Germinal center (tissue), 1 donor: Measurements from ENCODE around the gene ADGRG2.

Experiments
- DNase-seq: peaks from one replicate; pipeline ENCODE4 v3.0.0; 2012; ENCODE audit warnings: mixed read lengths, low spot score

The ADGRG2 gene, protein sequence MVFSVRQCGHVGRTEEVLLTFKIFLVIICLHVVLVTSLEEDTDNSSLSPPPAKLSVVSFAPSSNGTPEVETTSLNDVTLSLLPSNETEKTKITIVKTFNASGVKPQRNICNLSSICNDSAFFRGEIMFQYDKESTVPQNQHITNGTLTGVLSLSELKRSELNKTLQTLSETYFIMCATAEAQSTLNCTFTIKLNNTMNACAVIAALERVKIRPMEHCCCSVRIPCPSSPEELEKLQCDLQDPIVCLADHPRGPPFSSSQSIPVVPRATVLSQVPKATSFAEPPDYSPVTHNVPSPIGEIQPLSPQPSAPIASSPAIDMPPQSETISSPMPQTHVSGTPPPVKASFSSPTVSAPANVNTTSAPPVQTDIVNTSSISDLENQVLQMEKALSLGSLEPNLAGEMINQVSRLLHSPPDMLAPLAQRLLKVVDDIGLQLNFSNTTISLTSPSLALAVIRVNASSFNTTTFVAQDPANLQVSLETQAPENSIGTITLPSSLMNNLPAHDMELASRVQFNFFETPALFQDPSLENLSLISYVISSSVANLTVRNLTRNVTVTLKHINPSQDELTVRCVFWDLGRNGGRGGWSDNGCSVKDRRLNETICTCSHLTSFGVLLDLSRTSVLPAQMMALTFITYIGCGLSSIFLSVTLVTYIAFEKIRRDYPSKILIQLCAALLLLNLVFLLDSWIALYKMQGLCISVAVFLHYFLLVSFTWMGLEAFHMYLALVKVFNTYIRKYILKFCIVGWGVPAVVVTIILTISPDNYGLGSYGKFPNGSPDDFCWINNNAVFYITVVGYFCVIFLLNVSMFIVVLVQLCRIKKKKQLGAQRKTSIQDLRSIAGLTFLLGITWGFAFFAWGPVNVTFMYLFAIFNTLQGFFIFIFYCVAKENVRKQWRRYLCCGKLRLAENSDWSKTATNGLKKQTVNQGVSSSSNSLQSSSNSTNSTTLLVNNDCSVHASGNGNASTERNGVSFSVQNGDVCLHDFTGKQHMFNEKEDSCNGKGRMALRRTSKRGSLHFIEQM

DNA sequence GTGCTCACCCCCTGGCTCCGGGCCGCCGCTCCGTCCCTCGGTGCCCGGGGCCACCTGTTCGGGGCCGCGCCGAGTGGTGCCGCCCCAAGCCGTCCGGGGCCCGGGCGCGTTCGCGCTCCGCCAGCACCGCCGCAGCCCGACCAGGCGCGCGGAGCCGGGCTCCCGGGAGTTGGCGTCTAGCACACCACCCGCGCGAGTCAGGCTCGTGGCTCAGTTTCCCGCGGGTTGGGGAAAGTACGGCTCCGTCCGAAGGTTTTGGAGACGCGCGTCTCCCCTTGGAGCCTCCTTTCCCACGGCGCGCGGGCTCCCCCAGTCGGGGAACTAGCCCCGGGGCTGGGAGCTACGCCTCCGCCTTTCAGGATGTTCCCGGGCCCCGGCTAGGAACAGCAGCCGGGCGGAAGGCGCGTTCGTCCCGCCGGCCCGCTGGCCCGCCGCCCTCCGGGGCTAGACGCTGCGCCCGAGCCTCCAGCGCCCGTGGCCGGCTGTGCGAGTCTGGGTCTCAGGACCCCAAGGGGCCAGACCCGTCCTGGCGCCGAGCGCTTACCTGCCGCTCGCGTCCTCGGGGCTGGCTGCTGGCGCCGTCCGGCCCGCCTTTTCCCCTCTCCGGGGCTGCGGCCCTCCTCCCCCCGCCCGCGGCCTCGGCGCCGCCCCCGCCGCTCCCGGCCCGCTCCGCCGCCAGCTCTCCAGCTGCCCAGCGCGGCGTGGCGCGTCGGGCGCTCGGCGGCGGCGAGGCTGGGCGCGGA, at the start of gene ADGRG2:
ADGRG2 (minus strand) TSS at position 571 of the 743 bp plus-strand sequence. CDS start 53,634 bp downstream, outside the sequence.
- DNase-seq, result no peak

DNA sequence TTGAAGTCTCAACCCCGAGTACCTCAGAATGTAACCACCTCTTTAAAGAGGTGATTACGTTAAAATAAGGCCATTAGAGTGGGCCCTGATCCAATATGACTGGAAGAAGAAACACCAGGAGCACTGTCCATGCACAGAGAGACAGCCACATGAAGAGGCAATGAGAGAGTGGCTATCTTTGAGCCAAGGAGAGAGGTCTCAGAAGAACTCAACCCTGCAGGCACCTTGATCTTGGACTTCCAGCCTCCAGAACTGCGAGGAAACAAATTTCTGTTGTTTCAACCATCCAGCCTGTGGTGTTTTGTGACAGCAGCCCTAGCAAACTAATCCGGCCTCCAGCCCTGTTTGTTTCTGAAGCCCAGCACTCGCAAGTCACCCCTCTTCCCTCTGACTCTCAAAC, 46.3 kb upstream of the ADGRG2 start:
- DNase-seq, result no peak

DNA sequence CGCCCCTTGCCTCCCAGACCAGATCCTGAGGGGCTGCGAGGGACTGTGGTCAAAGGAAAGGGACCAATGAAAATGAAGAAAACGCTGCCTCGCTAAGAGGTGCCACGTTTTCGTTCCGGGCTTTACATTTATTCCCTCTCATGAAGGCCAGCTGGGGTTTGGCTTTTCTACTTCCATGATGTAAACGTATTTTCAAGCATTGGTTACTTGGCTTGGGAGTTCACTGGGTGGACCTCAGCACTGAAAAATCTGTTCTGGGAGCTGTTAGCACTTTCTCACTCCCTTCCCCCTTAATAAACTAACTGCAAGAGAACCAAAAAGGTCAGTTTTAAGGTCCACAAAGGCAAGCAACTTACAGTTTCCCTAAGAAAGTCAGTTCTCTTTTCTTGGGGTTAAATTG, 40.6 kb upstream of the ADGRG2 start:
- DNase-seq, result no peak

DNA sequence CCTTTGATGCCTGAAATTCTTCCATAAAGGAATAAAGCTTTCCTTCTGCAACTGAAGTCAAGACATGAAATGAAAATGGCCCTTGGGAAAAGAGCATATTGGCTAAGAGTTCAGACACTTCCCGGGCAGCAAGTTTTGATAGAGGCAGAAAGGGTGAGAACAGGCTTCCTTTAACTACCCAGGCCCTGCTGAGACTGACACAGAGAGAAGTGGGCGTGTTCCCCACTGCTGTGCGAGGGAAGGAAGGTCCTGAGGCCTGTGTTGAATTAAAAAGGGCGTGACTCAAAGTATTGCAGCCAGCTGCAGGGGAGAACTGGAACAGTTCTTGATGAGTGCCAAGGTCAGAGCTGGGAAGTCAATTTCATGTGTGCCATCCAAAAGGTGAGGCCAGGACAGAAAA, 33.9 kb upstream of the ADGRG2 start:
- no peak for DNase-seq

DNA sequence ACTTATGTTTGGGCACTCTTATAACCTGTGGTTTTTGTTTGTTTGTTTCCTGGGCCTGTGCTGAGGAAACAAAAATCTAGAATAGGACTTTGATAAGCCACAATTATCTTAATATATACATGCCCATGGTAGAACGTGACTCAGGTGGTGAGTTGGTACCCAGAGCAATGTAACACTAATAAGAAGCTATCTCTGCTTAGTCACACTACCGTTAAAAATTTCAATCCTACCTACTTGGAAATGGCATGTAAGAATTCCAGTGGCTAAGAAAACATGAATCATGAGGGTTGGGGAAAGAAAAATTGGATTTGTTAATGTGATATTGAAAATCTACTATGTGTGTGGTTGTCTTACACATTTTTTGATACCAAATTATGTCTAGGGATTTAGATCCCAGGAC, 30.5 kb upstream of the ADGRG2 start:
- no peak for DNase-seq

DNA sequence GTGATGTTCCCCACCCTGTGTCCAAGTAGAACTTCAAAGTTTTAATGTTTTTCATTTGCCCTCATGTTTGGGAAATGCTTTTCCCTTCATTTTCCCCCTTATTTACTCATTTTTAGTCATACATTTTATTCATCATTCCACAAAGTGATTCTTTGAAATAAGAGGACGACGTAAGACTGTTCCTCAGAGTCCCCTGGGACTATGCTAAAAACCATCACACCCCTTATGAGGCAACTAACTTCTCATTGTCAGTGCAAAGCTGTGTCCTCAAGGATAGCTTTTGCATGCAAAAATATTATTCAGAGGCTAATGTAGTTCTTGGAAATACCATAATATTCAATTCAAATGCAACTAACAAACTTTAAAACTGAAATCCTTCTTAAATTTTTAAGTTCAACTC, 14.8 kb upstream of the ADGRG2 start:
- DNase-seq, result no peak

DNA sequence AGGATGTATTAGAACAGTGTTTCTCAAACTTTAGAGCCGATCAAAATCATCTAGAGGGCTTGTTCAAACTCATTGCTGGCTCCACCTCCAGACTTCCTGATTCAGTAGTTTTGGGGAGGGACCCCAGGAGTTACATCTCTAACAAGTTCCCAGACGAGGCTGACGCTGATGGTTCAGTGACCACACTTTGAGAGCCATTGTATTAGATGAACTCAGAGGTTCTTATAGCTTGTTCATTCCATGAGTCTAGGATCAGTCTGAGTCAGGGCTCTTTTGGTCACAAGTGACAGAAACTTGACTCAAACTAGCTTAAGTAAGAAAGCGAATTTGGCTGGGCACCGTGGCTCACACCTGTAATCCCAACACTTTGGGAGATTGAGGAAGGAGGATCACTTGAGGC, 11.5 kb upstream of the ADGRG2 start:
- DNase-seq, result no peak

DNA sequence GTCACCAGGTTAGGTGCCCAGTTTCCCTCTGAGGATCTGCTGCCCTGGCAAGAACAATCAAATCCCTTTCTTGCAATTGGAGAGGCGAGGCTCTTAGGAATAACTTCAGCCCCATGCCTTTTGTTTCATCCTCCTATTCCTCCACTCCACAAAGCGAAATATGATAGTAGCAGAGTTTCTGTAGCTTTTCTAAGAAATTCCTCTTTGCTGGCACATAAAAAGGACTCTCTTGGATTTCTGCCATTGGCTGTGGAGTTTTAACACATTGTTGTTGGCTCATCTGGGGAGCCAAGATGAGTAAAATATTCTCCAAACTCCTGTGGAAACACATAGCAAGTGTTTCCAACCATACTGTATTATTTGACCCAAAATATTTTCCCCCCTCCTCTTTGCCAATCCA, 11.0 kb upstream of the ADGRG2 start:
- DNase-seq, result no peak

DNA sequence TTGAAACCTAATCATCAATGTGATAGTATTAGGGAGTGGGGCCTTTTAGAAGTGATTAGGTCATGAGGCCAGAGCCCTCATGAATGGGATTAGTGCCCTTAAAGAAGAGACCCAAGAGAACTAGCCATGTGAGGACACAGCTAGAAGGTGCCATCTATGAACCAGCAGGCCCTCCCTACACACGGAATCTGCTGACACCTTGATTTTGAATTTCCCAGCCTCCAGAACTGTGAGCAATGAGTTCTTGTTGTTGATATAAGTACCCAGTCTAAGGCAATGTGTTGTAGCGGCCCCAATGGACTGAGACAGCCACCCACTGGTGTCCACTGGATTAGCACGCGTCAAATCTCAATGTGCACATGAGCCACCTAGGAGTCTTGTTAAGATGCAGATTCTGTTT, 8.4 kb upstream of the ADGRG2 start:
- DNase-seq, result no peak

DNA sequence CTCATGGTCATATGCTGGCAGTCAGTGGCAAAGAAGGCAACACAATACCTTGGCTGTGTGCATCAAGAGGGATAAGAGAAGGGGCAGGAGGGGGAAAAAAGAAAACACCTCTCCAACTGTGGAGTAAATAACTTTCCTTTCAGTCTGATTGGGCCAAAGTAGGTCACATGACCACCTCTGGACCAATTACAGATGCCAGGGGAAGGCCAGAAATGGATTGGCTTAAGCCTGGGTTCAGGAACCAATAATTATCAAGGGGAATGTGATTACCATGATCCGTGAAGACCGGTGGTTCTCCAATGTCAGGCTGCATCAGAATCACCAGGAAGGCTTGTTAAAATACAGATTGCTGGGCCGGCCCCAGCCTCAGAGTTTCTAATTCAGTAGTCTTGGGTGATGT, 7.4 kb upstream of the ADGRG2 start:
- no peak for DNase-seq

DNA sequence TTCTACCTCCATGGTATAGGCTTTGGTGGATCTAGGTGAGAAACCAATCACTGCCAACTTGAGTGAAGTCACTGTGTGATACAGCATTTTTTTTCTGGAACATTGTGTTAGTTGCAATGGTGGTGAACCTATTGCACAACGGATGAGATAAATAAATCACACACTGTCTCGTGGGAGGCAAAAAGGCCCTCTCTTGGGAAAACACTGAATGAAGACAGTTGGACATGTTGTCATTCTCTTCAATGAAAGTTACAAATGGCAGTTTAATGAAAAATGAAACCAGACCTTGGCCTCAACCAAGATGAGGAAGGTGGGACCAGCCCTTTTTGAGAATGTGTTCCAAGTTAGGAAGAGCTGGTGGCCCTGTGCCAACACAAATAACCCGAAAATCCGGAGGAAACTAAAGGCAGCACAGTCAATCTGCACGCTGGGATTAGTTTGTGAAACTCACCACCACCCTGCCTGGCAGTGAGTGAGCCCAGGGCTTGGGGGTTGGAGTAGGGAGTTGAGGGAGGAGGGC, 5.4 kb upstream of the ADGRG2 start:
- no peak for DNase-seq

DNA sequence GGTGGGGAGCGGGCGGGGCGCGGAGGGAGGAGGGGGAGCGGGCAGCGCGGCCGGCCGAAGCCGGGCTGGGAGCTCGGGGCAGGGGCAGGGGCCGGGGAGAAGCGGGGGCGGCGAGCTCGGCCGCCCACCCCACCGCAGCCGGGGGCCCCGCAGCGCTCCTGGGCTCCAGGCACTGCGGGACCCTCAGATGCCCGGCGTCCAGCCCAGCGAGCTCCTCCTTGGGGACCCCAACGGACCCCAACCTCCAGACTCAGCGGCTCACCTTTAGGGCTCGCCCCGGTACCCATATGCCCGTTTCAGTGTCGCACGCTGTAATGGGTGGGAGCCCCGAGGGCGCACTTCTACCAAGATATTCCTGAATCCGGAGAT, 357 bp upstream of the ADGRG2 start:
- no peak for DNase-seq

DNA sequence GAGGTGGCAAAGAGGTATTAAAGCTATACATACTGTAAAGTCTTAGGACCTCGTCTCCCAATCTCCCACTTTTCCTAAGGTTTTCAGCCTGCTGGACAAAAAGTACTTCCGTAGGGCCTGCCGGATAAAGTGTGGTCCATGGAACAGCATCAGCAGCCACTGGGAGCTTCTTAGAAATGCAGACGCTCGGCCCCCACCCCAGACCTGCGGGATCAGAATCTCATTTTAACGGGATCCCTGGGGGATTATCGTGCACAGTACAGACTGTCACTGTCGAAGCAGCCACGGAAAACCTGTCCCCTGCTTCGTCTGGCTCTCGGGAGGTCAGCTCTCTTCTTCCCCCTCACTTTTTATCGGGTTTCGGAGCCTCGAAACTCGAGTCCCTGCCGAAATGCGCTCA, 802 bp downstream of the ADGRG2 start:
- no peak for DNase-seq

DNA sequence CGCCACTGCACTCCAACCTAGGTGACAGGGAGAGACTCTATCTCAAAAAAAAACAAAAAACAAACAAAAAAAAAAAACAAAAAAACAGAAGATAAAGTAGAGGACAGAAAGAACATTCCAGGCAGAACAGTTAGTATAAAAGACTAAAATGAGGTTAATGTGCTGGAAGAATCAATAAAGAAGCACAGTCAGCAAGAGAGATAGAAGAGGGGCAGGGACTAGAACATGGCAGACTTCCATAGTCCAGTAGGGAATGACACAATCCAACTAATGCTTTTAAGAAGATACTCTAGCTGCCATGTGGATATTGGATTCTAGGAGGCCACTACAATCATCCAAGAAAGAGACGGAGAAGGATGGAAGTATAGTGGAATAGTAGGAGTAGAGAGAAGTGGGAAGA, 11.6 kb downstream of the ADGRG2 start:
- DNase-seq, result no peak

DNA sequence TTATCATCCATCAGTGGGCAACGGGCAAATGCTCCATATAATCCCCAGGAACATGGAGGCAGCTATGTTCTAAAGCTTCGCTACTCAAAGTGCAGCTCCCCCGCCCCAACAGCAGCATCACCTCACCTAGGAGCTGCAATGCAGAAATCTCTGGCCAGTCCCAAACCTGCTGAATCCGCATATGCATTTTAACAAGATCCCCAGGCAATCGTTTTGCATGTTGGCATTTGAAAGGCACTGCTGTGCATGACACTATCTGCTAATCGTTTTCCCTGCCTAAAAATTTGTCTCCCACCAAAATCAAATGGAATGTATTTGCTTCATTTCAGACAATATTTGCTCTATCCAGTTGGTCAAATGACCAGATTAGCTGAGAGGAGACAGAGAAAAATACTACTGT, 15.2 kb downstream of the ADGRG2 start:
- DNase-seq, result no peak

DNA sequence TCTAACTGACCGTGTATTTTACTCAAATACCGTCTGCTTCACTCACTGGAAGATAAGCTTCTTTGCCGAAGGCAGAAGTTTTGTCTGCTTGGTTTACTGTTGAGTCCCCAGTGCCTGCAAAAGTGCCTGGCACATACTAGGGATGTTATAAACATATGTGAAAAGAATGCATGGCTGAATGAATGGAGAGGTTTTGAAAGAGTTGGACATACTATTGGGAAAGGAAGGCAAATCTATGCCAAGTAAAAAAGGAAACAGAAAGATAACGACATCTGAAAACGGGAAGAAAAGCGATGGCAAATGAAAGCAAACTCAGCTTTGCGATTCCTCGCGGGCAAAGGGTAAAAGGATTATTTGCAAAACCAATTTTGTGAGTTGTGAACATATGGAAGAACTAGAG, 21.7 kb downstream of the ADGRG2 start:
- no peak for DNase-seq

DNA sequence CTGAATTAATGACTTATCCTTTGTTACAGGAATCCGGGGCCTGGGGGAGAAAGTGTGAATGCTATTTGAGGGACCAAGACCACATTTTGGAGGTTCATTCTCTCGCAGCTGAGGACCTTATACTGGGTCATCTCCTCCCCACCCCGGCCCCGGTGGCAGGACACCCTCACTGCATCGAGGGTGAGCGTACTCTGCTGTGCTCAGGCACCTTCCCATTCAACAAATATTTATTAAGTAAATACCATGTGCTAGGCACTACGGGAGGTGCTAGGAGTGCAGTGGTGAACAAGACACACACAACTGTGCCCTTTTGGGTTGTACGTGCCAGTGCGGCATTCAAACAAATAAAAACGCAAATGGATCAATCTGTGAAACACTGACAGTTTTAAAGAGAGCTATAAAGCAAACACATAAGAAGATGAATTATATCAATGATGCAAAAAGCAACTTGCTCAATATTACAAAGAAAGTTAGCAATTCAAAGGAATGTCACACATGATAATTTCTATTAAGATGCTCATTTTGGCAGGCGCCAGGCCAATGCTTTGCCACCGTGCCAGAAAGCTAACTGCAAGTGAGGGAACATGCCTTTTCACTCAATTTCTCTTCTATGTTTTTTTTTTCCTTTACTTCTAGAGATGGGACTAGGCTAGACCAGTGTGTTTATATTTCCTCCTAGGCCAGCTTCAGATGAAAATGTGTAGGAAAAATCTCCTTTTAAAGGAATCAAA, 24.6 kb downstream of the ADGRG2 start:
- no peak for DNase-seq

DNA sequence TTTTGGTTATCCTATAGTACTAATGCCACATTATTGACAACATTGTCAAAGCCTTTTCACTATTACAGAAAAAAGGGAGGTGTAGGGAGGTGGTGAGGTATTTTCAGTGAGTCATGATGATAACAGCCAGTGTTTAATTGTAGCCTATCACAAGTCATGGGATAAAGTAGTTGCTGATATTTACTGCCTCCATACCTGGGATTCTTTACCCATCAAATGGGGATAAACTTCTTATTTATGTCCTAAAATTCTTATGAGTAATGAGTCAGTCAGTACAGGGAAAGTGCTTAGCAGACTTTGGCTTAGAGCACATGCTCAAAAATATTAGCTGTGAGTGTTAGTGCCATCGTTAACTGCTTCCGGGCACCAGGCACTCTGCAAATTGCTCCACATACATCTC, 25.7 kb downstream of the ADGRG2 start:
- DNase-seq, result no peak

DNA sequence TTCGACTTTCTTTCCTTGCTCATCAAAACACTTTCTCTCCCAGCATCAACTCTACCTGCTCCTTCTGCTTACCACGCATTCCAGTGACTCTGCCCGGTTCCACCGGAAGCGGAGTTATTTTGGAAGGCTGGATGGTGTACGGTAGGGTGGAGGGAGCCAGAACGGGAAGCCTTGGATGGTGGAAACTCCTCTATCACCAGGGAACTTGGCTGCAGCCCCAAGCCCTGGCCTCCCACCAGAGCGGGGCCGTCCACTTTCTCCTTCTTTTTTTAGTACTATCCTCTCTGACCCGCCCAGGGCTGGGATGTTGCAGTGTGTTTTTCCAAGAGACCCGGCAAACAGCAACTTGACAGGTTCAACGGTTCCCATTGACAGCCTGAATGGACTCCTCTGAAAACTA, 27.6 kb downstream of the ADGRG2 start:
- DNase-seq, result no peak

DNA sequence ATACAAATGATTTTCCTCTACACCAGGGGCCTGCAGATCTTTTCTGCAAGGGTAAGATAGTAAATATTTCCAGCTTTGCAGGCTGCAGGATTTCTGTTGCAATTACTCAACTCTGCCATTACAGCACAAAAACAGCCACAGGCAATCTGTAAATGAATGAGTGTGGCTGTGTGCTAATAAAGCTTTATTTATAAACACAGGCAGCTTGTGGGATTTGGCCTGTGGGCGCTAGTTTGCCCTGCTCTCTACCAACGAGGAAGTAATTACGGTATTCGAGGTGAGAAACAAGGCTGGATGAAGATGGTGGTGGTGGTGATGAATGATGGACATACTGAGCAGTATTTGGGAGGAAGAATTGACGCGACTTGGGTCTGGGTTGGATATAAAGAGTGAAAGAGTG, 30.7 kb downstream of the ADGRG2 start:
- DNase-seq, result no peak

DNA sequence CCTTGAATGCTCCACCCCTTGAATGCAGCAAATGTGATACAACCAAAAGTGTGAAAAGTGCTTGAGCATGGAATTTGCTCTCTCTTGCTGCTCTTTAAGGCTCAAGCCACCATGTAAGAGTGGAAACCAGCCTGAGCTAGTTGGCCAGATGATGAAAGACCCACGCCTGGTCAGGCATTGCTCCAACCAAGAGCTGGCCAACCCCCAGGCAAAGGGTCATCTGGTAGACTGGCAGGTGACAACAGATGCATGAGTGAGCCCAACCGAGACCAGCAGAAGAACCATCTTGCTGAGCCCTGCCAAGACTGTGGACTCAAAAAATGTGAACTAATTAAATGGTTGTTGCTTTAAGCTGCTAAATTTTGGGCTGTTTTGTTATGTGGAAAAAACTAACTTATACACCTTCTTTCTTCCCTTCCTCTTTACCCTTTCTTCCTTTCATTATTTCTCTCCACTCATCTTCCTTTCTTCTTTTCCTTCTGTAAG, 32.7 kb downstream of the ADGRG2 start:
- DNase-seq, result no peak
